Spinal cord (tissue), 10 donors: ENCODE results near the gene OBSCN. TPM values are rescaled to one million over a fixed set of nuclear protein-coding genes. Genes with fewer than 3 reads are reported as not detected.

Source experiments
- DNase-seq, 6 donors: peaks; one replicate each; pipeline versions ENCODE4 v3.0.0 to v3.0.0-alpha.2; 2013 to 2015; ENCODE audit warnings: low spot score in 6 of 6, low read depth in 4 of 6
- H3K27ac ChIP-seq: one replicate; pipeline ENCODE4 v1.5.1; 2013; ENCODE audit warnings: low read depth, low read length, control low read depth
- H3K27me3 ChIP-seq: one replicate; pipeline ENCODE4 v1.6.1; 2013; ENCODE audit warnings: low read length; ENCODE audit not compliant: control insufficient read depth, insufficient read depth
- H3K36me3 ChIP-seq: one replicate; pipeline ENCODE4 v1.6.1; 2013; ENCODE audit warnings: low read length; ENCODE audit not compliant: control insufficient read depth, insufficient read depth
- H3K4me1 ChIP-seq: one replicate; pipeline ENCODE4 v1.6.1; 2013; ENCODE audit warnings: low read length; ENCODE audit not compliant: control insufficient read depth, insufficient read depth
- H3K4me3 ChIP-seq: one replicate; pipeline ENCODE4 v1.5.1; 2013; ENCODE audit warnings: low read depth, low read length, control low read depth
- H3K9me3 ChIP-seq: one replicate; pipeline ENCODE4 v1.6.1; 2013; ENCODE audit warnings: low read length; ENCODE audit not compliant: control insufficient read depth, insufficient read depth
- WGBS: methylation state at CpG from one replicate; pipeline ENCODE4 v1.1.5; 2013; ENCODE audit warnings: missing lambda C conversion rate; ENCODE audit not compliant: insufficient coverage; 5-methylcytosine and 5-hydroxymethylcytosine counted together
- polyA plus RNA-seq, 2 donors: library from polyadenylated mRNA; unstranded; fragments of 120-200 nt; gene quantifications; one replicate each; pipeline ENCODE4 v1.2.1, GENCODE V29; 2013; ENCODE audit not compliant: insufficient read length in 2 of 2
- total RNA-seq, 2 donors: library from RNA; depleted of rRNA in 1 of 2; stranded (reverse); fragments of 120-200 nt in 1 of 2; fragments of >200 nt in 1 of 2; gene quantifications; one replicate each; pipeline versions ENCODE4 v1.2.3 to v1.2.4, GENCODE V29; 2013 to 2014
- donor health status: healthy.

OBSCN gene
- total and polyA plus RNA-seq, 4 donors = 13.5 to 27.2 (median 22.0) TPM

DNA sequence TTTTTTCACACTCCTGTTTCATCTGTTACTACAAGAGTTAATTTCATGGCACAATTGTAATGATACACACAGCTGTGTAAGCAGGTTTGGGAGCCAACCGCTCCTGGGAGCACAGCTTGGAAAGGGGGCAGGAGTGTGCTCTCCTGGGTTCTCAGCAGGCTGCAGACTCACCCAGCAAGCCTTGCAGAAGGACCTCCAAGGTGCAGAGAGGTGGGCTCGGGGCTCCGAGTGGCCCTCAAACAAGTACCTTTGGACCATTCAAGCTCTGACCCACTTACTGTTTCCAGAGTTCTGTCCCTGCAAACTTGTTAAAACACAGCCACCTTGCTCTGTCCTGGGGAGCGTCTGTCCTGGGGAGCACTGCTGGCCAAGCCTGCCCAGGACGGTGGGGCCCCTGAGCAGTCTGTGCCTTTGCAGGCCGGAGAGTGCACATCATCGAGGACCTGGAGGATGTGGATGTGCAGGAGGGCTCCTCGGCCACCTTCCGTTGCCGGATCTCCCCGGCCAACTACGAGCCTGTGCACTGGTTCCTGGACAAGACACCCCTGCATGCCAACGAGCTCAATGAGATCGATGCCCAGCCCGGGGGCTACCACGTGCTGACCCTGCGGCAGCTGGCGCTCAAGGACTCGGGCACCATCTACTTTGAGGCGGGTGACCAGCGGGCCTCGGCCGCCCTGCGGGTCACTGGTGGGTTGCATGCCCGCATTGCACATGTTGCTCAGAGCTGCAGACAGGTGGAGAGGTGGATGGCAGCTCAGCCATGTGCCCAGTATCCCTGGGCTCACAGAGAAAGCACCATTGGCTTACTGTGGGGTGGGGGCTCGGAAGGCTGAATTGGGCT, 78.0 kb downstream of the OBSCN start:
- WGBS = 94% methylated on average over 26 of the region's 26 CpGs
- Histone ChIP-seq H3K9me3 (no peaks in the 10 kb centered on the region), H3K36me3 (peaks cover 82% of the 10 kb centered on the region), H3K4me1 (no peaks in the 10 kb centered on the region), H3K27ac (no peak overlapping the region), H3K27me3 (no peaks in the 10 kb centered on the region), H3K4me3 (no peak overlapping the region)
- no peak for DNase-seq

DNA sequence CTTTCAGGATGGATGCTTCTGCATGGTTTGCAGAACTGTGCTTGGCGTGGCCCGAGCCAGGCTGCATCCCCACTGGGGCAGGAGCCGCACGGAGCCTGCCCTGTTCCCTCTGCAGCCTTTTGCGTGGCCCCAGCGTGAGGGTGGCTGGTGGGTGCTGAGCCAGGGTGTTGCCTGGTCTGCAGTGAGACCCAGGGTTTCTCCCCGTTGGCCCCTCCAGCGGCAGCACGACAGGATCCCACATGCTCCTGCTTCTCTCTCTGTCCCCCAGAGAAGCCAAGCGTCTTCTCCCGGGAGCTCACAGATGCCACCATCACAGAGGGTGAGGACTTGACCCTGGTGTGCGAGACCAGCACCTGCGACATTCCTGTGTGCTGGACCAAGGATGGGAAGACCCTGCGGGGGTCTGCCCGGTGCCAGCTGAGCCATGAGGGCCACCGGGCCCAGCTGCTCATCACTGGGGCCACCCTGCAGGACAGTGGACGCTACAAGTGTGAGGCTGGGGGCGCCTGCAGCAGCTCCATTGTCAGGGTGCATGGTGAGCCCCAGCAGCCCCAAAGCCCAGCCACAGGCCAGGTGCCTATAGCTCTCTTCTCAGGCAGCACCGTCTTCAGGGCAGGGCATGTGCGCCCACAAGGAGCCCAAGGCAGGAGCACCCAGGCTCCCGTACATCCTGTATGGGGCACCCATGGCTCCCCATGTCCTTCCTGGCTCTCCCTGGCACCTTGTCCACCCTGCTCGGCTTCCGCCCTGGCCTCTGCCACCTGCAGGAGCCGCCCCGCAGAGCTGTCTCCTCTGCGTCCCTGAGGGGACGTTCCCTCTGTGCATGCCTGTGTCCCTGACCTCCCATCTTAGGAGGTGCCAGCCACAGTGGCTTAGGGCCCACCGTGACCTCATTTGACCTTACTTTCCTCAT, 78.9 kb downstream of the OBSCN start:
- Histone ChIP-seq H3K4me3 (no peak overlapping the region), H3K4me1 (no peaks in the 10 kb centered on the region), H3K36me3 (peaks cover 77% of the 10 kb centered on the region), H3K27me3 (no peaks in the 10 kb centered on the region), H3K9me3 (no peaks in the 10 kb centered on the region), H3K27ac (no peak overlapping the region)
- no peak for DNase-seq
- 92% methylated on average over 28 of the region's 28 CpGs for WGBS

DNA sequence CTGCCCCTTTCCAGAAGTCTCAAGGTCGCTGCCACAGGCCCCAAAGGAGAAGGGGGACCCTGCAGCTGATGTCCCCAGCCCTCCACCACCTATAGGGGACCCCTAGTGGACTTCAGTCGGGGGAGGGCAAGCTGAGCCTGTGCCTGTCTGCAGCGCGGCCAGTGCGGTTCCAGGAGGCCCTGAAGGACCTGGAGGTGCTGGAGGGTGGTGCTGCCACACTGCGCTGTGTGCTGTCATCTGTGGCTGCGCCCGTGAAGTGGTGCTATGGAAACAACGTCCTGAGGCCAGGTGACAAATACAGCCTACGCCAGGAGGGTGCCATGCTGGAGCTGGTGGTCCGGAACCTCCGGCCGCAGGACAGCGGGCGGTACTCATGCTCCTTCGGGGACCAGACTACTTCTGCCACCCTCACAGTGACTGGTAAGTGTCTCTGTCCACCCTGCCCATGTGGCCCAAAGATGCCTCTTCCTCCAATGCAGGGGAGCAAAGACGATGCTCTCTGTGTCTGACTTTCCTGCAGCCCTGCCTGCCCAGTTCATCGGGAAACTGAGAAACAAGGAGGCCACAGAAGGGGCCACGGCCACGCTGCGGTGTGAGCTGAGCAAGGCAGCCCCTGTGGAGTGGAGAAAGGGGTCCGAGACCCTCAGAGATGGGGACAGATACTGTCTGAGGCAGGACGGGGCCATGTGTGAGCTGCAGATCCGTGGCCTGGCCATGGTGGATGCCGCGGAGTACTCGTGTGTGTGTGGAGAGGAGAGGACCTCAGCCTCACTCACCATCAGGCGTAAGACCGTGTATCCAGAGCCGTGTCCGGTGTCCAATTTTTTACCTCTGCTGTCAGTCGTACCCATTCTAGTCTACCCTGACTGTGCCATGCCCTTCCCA, 79.9 kb downstream of the OBSCN start:
- H3K4me3 ChIP-seq = no peak overlapping the region
- 93% methylated on average over 23 of the region's 32 CpGs for WGBS
- no peaks in the 10 kb centered on the region for H3K27me3 ChIP-seq
- peaks cover 75% of the 10 kb centered on the region for H3K36me3 ChIP-seq
- no peaks in the 10 kb centered on the region for H3K4me1 ChIP-seq
- no peak for DNase-seq
- no peak overlapping the region for H3K27ac ChIP-seq
- H3K9me3 ChIP-seq = no peaks in the 10 kb centered on the region

DNA sequence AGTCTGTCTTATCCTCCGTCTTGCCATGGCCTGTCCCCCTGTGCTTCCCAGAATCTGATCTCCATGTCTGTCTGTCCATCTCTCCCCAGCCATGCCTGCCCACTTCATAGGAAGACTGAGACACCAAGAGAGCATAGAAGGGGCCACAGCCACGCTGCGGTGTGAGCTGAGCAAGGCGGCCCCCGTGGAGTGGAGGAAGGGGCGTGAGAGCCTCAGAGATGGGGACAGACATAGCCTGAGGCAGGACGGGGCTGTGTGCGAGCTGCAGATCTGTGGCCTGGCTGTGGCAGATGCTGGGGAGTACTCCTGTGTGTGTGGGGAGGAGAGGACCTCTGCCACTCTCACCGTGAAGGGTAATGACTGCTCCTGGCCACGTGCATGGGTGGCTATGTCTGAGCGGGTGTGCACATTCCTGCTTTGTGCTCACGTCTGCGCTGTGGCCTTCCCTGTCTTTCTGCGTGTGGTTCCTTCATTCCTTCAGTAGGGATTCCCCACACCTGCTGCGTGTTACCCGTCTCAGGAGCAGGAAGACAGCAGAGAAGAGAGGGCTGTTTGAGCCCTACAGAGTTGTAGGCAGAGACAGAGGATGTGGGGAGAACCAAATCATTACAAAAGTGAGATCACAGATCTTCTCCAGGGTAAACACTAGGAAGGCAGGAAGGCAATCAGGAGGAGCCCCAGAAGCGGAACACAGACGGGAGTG, 80.8 kb downstream of the OBSCN start:
- DNase-seq = no peak
- Histone ChIP-seq H3K4me3 (no peak overlapping the region), H3K9me3 (no peaks in the 10 kb centered on the region), H3K27me3 (no peaks in the 10 kb centered on the region), H3K36me3 (peaks cover 71% of the 10 kb centered on the region), H3K4me1 (no peaks in the 10 kb centered on the region), H3K27ac (no peak overlapping the region)
- WGBS = 87% methylated on average over 18 of the region's 18 CpGs

DNA sequence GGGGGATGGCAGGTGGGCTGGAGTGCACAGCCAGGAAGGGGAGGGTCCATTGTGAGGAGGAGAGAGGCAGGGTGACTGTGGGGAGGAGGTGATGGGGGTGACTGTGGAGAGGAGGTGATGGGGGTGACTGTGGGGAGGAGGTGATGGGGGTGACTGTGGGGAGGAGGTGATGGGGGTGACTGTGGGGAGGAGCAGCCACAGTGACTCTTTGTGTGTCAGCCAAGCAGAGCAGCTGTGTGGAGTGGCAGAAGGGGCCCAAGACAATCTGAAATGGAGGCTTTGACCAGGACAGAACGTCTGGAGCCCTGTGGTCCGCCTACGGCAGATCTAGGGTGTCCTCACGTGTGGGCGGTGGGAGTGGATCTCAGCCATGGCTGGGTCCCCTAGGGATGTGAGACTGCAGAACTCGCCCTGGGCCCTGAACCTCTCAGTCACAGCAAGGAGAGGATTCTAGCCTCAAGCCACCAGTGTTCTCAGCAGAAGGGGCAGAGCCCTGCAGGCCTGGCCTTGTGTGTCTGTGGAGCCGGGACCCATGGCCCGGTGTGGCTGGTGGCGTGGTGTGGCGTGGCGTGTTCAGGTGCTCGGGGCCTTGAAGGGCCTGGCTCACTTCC, 81.5 kb downstream of the OBSCN start:
- Histone ChIP-seq H3K27me3 (no peaks in the 10 kb centered on the region), H3K36me3 (peaks cover 75% of the 10 kb centered on the region), H3K9me3 (no peaks in the 10 kb centered on the region), H3K4me3 (no peak overlapping the region), H3K27ac (no peak overlapping the region), H3K4me1 (no peaks in the 10 kb centered on the region)
- no peak for DNase-seq
- 74% methylated on average over 12 of the region's 12 CpGs for WGBS

DNA sequence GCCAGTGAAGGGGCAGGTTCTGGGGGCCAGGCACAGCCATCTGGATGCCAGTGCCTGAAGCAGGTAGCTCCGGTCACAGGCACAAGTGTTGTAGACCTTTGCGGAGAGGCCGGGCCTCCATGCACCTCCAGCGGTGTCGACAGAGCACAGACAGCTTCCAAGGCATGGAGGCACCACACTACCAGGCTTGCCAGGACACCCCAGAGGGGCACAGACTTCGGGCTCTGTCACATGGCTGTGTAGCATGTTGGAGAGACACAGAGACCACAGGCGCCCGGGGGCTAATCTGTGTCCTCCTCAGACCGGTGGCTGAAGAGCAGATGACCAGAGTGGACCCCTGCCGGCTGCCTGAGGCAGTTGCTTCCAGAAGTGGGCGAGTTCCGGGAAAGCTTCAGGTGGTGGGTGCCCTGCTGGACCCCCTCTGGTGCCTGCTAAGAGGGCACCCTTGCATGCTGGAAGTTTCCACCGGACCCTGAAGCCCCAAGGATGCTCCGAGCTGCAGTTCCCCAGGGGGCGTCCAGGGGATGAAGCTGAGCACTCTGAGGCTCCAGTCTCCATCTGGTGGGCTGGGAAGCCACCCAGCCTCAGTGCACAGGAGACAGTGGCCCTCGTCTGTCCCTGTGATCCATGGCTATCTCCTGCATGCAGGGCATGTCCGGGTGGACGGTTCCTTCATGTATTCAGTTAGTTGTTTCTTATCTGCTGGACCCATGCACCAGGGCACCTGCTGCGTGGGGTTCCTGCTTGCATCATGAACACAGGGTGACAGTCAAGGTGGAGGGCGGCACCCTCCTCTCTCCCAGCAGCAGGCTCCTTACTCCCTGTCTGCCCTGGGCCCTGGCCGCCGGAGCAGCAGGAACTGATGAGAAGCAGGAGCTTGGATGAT, 82.4 kb downstream of the OBSCN start:
- H3K36me3 ChIP-seq = peaks cover 82% of the 10 kb centered on the region
- DNase-seq = no peak
- H3K9me3 ChIP-seq = no peaks in the 10 kb centered on the region
- no peaks in the 10 kb centered on the region for H3K27me3 ChIP-seq
- H3K4me3 ChIP-seq = no peak overlapping the region
- H3K4me1 ChIP-seq = no peaks in the 10 kb centered on the region
- no peak overlapping the region for H3K27ac ChIP-seq
- 92% methylated on average over 20 of the region's 22 CpGs for WGBS

DNA sequence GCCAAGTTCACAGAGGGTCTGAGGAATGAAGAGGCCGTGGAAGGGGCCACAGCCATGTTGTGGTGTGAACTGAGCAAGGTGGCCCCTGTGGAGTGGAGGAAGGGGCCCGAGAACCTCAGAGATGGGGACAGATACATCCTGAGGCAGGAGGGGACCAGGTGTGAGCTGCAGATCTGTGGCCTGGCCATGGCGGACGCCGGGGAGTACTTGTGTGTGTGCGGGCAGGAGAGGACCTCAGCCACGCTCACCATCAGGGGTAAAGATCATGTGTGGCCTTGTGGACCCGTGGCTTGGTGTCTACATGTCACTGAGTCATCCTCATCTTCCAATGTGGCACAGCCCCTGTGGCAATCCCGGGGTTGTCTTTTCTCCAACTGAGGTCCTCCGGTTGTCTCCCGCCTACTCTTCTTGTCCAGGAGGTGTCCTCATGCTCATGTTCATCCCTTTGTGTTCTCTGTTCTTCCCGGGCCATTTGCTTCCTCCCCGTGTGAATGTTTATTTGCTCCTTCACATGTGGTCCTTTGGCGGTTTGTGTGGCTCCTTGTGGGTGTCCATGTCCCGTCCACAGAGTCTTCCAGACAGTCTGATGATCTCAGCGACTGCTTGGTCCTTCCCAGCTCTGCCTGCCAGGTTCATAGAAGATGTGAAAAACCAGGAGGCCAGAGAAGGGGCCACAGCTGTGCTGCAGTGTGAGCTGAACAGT, 84.2 kb downstream of the OBSCN start:
- no peaks in the 10 kb centered on the region for H3K4me1 ChIP-seq
- no peak overlapping the region for H3K4me3 ChIP-seq
- 84% methylated on average over 16 of the region's 16 CpGs for WGBS
- H3K36me3 ChIP-seq = peaks cover 67% of the 10 kb centered on the region
- H3K27ac ChIP-seq = no peak overlapping the region
- H3K27me3 ChIP-seq = no peaks in the 10 kb centered on the region
- H3K9me3 ChIP-seq = no peaks in the 10 kb centered on the region
- no peak for DNase-seq

DNA sequence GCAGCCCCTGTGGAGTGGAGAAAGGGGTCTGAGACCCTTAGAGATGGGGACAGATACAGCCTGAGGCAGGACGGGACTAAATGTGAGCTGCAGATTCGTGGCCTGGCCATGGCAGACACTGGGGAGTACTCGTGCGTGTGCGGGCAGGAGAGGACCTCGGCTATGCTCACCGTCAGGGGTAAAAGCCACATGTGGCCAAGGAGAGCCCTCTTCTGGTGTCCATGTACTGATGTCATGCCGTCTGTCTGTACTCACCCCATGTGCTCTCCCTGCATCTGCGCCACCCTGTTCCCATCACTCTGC, 84.7 kb downstream of the OBSCN start:
- peaks cover 62% of the 10 kb centered on the region for H3K36me3 ChIP-seq
- H3K4me1 ChIP-seq = no peaks in the 10 kb centered on the region
- no peak overlapping the region for H3K4me3 ChIP-seq
- H3K27me3 ChIP-seq = no peaks in the 10 kb centered on the region
- no peak for DNase-seq
- WGBS = 89% methylated on average over 9 of the region's 9 CpGs
- H3K27ac ChIP-seq = no peak overlapping the region
- no peaks in the 10 kb centered on the region for H3K9me3 ChIP-seq
